IMR-90 (cell line): ENCODE data around the gene PADI2. TPM values are rescaled to one million over a fixed set of nuclear protein-coding genes. Genes with fewer than 3 reads are reported as not detected.

Experiments used
- ATAC-seq: fragments of 200-7000 bp; cut with Tn5 transposase; 2 replicates; pipeline ENCODE4 v1.9.1; 2020; ENCODE audit warnings: low read depth, mild to moderate bottlenecking, moderate library complexity
- BruUV-seq: library from RNA; stranded (reverse); fragments of 400-500 nt; replicated peaks from 2 replicates; lab custom pipeline; 2021; lab: Mats Ljungman, UMichigan
- CTCF ChIA-PET: fragments of 300-600 bp; formaldehyde crosslinking; extraction: SDS; loops from one replicate; lab custom pipeline; 2021; ENCODE audit warnings: antibody characterized with exemption; lab: Yijun Ruan, JAX
- POLR2A ChIA-PET: fragments of 300-600 bp; sonication (Branson Sonifier 250); formaldehyde crosslinking; loops from one replicate; lab custom pipeline; 2022; ENCODE audit warnings: antibody characterized with exemption; ENCODE audit not compliant: unreplicated experiment; lab: Charles Lee
- DNase-seq: peaks from one replicate; pipeline ENCODE4 v3.0.0; 2013
- H2AFZ ChIP-seq: replicated peaks from 2 replicates; pipeline ENCODE3; 2013; ENCODE audit warnings: low read length, mild to moderate bottlenecking; ENCODE audit not compliant: poor library complexity
- H2AK5ac ChIP-seq: 2 replicates; pipeline ENCODE4 v1.6.1; 2013; ENCODE audit warnings: low read depth, low read length, inconsistent platforms
- H2AK9ac ChIP-seq: replicated peaks from 2 replicates; pipeline ENCODE3; 2013; ENCODE audit warnings: mild to moderate bottlenecking, low read depth, low read length, moderate library complexity; ENCODE audit not compliant: poor library complexity
- H2BK120ac ChIP-seq: 2 replicates; pipeline ENCODE4 v1.6.1; 2013; ENCODE audit warnings: low read depth, low read length, inconsistent platforms
- H2BK15ac ChIP-seq: 3 replicates; pipeline ENCODE4 v1.6.1; 2013; ENCODE audit warnings: low read depth, low read length, inconsistent platforms
- H2BK20ac ChIP-seq: 2 replicates; pipeline ENCODE4 v1.6.1; 2013; ENCODE audit warnings: low read depth, mild to moderate bottlenecking, inconsistent platforms, low read length, moderate library complexity
- H2BK5ac ChIP-seq: 2 replicates; pipeline ENCODE4 v1.6.1; 2013; ENCODE audit warnings: mild to moderate bottlenecking, low read depth, low read length, inconsistent platforms; ENCODE audit not compliant: poor library complexity, severe bottlenecking
- H3K14ac ChIP-seq: replicated peaks from 2 replicates; pipeline ENCODE4 v1.6.1; 2013; ENCODE audit warnings: low read depth, low read length, inconsistent platforms
- H3K18ac ChIP-seq: 2 replicates; pipeline ENCODE4 v1.6.1; 2013; ENCODE audit warnings: low read depth, low read length, control low read depth
- H3K23ac ChIP-seq: 2 replicates; pipeline ENCODE4 v1.6.1; 2013; ENCODE audit warnings: low read depth, low read length, inconsistent platforms
- H3K27ac ChIP-seq: 2 replicates; pipeline ENCODE4 v1.5.1; 2013; ENCODE audit warnings: mild to moderate bottlenecking, control low read depth, low read length; ENCODE audit not compliant: insufficient read depth
- H3K27me3 ChIP-seq: 2 replicates; pipeline ENCODE4 v1.6.1; 2013; ENCODE audit warnings: low read length; ENCODE audit not compliant: control insufficient read depth, insufficient read depth
- H3K36me3 ChIP-seq: 2 replicates; pipeline ENCODE4 v1.6.1; 2013; ENCODE audit warnings: low read length, mixed read lengths; ENCODE audit not compliant: control insufficient read depth, insufficient read depth
- H3K4ac ChIP-seq: 2 replicates; pipeline ENCODE4 v1.6.1; 2013; ENCODE audit warnings: low read depth, low read length, inconsistent platforms
- H3K4me1 ChIP-seq: 2 replicates; pipeline ENCODE4 v1.6.1; 2013; ENCODE audit warnings: low read length, mixed read lengths; ENCODE audit not compliant: control insufficient read depth, insufficient read depth
- H3K4me2 ChIP-seq: 2 replicates; pipeline ENCODE4 v1.6.1; 2013; ENCODE audit warnings: low read depth, mild to moderate bottlenecking, control low read depth, low read length, moderate library complexity
- H3K4me3 ChIP-seq: 2 replicates; pipeline ENCODE4 v1.5.1; 2013; ENCODE audit warnings: low read depth, mild to moderate bottlenecking, control low read depth, low read length, moderate library complexity; ENCODE audit not compliant: insufficient read depth
- H3K56ac ChIP-seq: 2 replicates; pipeline ENCODE4 v1.6.1; 2013; ENCODE audit warnings: low read length, inconsistent platforms; ENCODE audit not compliant: insufficient read depth; ENCODE audit errors: extremely low read depth
- H3K79me1 ChIP-seq, 2 experiments: 2 replicates each; pipeline ENCODE4 v1.6.1; 2013; ENCODE audit warnings: low read length in 2 of 2, inconsistent platforms in 1 of 2, low read depth in 1 of 2
- H3K9ac ChIP-seq: 2 replicates; pipeline ENCODE4 v1.6.1; 2013; ENCODE audit warnings: low read depth, low read length, control low read depth
- H3K9me1 ChIP-seq: 2 replicates; pipeline ENCODE4 v1.6.1; 2013; ENCODE audit warnings: low read length, inconsistent platforms; ENCODE audit not compliant: insufficient read depth
- H3K9me3 ChIP-seq: 2 replicates; pipeline ENCODE4 v1.6.1; 2013; ENCODE audit warnings: low read length; ENCODE audit not compliant: control insufficient read depth, insufficient read depth
- H4K20me1 ChIP-seq: 2 replicates; pipeline ENCODE4 v1.6.1; 2013; ENCODE audit warnings: low read length, inconsistent platforms; ENCODE audit not compliant: insufficient read depth
- H4K5ac ChIP-seq: 2 replicates; pipeline ENCODE4 v1.6.1; 2013; ENCODE audit warnings: mild to moderate bottlenecking, low read depth, low read length, control low read depth
- H4K8ac ChIP-seq, 2 experiments: 2 replicates each; pipeline ENCODE4 v1.6.1; 2013; ENCODE audit warnings: low read depth in 2 of 2, low read length in 2 of 2, control low read depth in 1 of 2, inconsistent platforms in 1 of 2
- H4K91ac ChIP-seq: 2 replicates; pipeline ENCODE4 v1.6.1; 2013; ENCODE audit warnings: low read depth, low read length, inconsistent platforms; ENCODE audit not compliant: insufficient read depth
- BHLHE40 ChIP-seq: fragments of 150-350 bp; IDR thresholded peaks from 2 replicates; pipeline ENCODE4 v1.6.1; 2016; ENCODE audit warnings: mild to moderate bottlenecking, low read depth, low read length
- POLR2A ChIP-seq: IDR thresholded peaks from 2 replicates; pipeline ENCODE4 v1.6.1; 2012; ENCODE audit warnings: mild to moderate bottlenecking, low read depth, low read length
- RCOR1 ChIP-seq: IDR thresholded peaks from 2 replicates; pipeline ENCODE4 v1.6.1; 2012; ENCODE audit warnings: mild to moderate bottlenecking, low read length, improper control_type of control experiment; ENCODE audit not compliant: insufficient replicate concordance
- WGBS, 2 experiments: methylation state at CpG; one replicate each; pipeline versions ENCODE4 v1.1.5 to v1.1.7; 2013; ENCODE audit warnings: missing lambda C conversion rate in 2 of 2; ENCODE audit not compliant: insufficient read length in 1 of 2; ENCODE audit errors: extremely low coverage in 2 of 2; 5-methylcytosine and 5-hydroxymethylcytosine counted together
- dilution Hi-C: fragments of 300-500 bp; cut with HindIII; formaldehyde crosslinking; loops from one replicate; pipeline ENCODE4 v1.14.3; 2018; ENCODE audit warnings: low sequenced_read_pairs; ENCODE audit not compliant: unreplicated experiment
- in situ Hi-C: fragments of 300-500 bp; cut with MboI; formaldehyde crosslinking; loops from 3 replicates; pipeline ENCODE4 v1.14.3; 2019; ENCODE audit warnings: low sequenced_read_pairs, inconsistent platforms, mixed read lengths
- intact Hi-C: fragments of 100-400 bp; cut with micrococcal nuclease; formaldehyde crosslinking; loops from 2 replicates; pipeline ENCODE4 v1.10.0; 2022
- polyA plus RNA-seq, 3 experiments: library from polyadenylated mRNA; depleted of rRNA; stranded (reverse); fragments of >200 nt; gene quantifications; 2 replicates each; pipeline ENCODE4 v1.2.3, GENCODE V29; 2012; ENCODE audit warnings: low replicate concordance in 1 of 3
- total RNA-seq: library from RNA; depleted of rRNA; stranded (reverse); fragments of >200 nt; gene quantifications from 2 replicates; pipeline ENCODE4 v1.2.3, GENCODE V29; 2012
- TF ChIP-seq, protein P1 (sequence below): fragments of 150-350 bp; IDR thresholded peaks from 2 replicates; pipeline ENCODE4 v1.6.1; 2017; ENCODE audit warnings: mild to moderate bottlenecking, antibody characterized with exemption, low read length, low read depth

PADI2 gene
- total and polyA plus RNA-seq, 2 of the 4 experiments (the other 2 are of a cell fraction), result not detected

DNA sequence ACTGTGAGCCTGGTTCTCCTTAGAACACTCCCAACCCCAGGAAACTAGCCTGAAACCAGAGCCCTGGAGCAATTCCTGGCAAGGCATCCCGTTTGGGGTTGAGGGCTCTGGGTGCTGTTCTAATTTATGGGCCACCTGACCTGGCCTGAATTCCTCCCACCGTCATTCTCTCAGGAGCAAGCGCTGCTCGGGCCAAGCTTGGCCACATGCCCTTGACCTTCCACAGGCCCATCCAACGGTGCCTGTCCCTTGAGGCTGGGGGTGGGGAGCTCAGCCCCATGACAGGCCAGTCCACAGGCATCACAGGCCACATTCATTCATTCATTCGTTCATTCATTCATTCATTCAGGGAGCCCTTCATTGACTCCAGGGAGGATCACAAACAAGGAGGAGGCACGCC is 5.3 kb downstream of the PADI2 start:
- no peaks in the 10 kb centered on the region for H3K9me3 ChIP-seq
- H3K79me1 ChIP-seq, result no peaks in the 10 kb centered on the region
- no peak overlapping the region for H3K18ac ChIP-seq
- H2BK120ac ChIP-seq, result no peak overlapping the region
- H4K20me1 ChIP-seq, result no peaks in the 10 kb centered on the region
- in situ Hi-C loops, result no loop called here
- H4K5ac ChIP-seq, result no peak overlapping the region
- H3K4me3 ChIP-seq, result no peak overlapping the region
- no peak overlapping the region for H2AK9ac ChIP-seq
- peaks cover 72% of the 10 kb centered on the region for H3K27me3 ChIP-seq
- H2AK5ac ChIP-seq, result no peak overlapping the region
- no TSS peak for BruUV-seq
- H2BK5ac ChIP-seq, result no peak overlapping the region
- WGBS, 2 experiments, result 60% methylated on average over 1 of the region's 7 CpGs; no CpG with 5 or more reads in 1 of the 2 experiments
- POLR2A ChIA-PET, result no interaction called here
- peaks cover 3% of the 10 kb centered on the region; the same call in 1 of the 2 replicates for H3K4me1 ChIP-seq
- TF ChIP-seq RCOR1 (no peak), POLR2A (no peak), BHLHE40 (no peak)
- TF ChIP-seq, protein P1, sequence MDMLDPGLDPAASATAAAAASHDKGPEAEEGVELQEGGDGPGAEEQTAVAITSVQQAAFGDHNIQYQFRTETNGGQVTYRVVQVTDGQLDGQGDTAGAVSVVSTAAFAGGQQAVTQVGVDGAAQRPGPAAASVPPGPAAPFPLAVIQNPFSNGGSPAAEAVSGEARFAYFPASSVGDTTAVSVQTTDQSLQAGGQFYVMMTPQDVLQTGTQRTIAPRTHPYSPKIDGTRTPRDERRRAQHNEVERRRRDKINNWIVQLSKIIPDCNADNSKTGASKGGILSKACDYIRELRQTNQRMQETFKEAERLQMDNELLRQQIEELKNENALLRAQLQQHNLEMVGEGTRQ, result no peak
- DNase-seq (no peak), ATAC-seq (no peak)
- no peak overlapping the region for H3K14ac ChIP-seq
- H4K8ac ChIP-seq, result no peak overlapping the region
- CTCF ChIA-PET, result no interaction called here
- H3K9me1 ChIP-seq, result no peaks in the 10 kb centered on the region
- no peak overlapping the region for H2AFZ ChIP-seq
- H2BK20ac ChIP-seq, result no peak overlapping the region
- dilution Hi-C loops, result no loop called here
- no peak overlapping the region for H2BK15ac ChIP-seq
- no peaks in the 10 kb centered on the region for H3K36me3 ChIP-seq
- no peak overlapping the region for H3K27ac ChIP-seq
- H3K4me2 ChIP-seq, result no peak overlapping the region
- H3K23ac ChIP-seq, result no peak overlapping the region
- intact Hi-C loops, result no loop called here
- H4K91ac ChIP-seq, result no peak overlapping the region
- no peak overlapping the region for H3K4ac ChIP-seq
- H3K9ac ChIP-seq, result no peak overlapping the region
- H3K56ac ChIP-seq, result no peak overlapping the region
